Prostate gland (tissue), 2 donors: Measurements from ENCODE around the gene BRSK2.

Experiments used
- POLR2A ChIP-seq: fragments of 450-650 bp; IDR thresholded peaks from one replicate; pipeline ENCODE4 v1.6.1; 2016; ENCODE audit warnings: antibody characterized with exemption, mild to moderate bottlenecking
- POLR2AphosphoS5 ChIP-seq: sonication (generic); formaldehyde crosslinking; IDR thresholded peaks from one replicate; pipeline ENCODE4 v1.6.1; 2017; ENCODE audit warnings: antibody characterized with exemption
- TF ChIP-seq, protein P1 (sequence below), 4 experiments: fragments of 200-600 bp in 2 of 4; fragments of 450-650 bp in 2 of 4; sonication (generic) in 2 of 4; IDR thresholded peaks; 1 replicate in 3 of 4; 2 replicates in 1 of 4; pipeline ENCODE4 v1.5.1; 2016 to 2019; ENCODE audit warnings: antibody characterized with exemption in 4 of 4, mild to moderate bottlenecking in 2 of 4, moderate library complexity in 2 of 4

DNA sequence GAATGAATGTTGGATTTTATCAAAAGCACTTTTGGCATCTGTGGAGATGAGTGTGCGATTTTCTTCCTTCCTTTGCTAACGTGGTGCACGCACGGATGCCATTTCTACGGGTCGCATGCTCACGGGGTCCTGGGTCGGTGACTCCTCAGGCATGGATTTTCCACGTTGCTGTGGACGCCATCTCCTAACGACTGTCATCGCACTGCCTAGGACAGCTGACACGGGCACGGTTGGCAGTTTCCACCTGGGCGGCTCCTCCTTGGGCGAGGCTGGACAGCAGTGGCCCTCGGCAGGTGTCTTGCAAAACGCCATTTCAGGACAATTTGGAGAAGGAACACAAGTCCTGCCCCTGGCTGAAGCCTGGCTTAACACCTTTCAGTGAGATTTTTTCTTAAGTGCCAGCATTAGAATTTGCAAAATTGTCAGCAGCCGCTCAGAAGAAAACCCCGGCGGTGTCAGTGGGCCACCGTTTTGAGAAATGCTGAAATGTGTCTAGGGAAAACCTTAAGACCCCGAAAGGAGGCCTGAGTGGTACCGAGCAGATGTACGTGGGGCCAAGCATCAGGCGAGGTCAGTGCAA is 45.6 kb upstream of the BRSK2 start:
- TF ChIP-seq POLR2AphosphoS5 (no peak), POLR2A (no peak)
- TF ChIP-seq, protein P1, sequence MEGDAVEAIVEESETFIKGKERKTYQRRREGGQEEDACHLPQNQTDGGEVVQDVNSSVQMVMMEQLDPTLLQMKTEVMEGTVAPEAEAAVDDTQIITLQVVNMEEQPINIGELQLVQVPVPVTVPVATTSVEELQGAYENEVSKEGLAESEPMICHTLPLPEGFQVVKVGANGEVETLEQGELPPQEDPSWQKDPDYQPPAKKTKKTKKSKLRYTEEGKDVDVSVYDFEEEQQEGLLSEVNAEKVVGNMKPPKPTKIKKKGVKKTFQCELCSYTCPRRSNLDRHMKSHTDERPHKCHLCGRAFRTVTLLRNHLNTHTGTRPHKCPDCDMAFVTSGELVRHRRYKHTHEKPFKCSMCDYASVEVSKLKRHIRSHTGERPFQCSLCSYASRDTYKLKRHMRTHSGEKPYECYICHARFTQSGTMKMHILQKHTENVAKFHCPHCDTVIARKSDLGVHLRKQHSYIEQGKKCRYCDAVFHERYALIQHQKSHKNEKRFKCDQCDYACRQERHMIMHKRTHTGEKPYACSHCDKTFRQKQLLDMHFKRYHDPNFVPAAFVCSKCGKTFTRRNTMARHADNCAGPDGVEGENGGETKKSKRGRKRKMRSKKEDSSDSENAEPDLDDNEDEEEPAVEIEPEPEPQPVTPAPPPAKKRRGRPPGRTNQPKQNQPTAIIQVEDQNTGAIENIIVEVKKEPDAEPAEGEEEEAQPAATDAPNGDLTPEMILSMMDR (IDR thresholded peaks at IDR 0.05), result no peak
